Uterus (tissue), 2 donors: ENCODE results near the gene COL27A1.

Source experiments
- CTCF ChIP-seq, 4 experiments: fragments of 200-600 bp in 2 of 4; fragments of 450-650 bp in 2 of 4; sonication (generic) in 2 of 4; IDR thresholded peaks; one replicate each; pipeline ENCODE4 v1.5.1; 2016 to 2019; ENCODE audit warnings: antibody characterized with exemption in 4 of 4, mild to moderate bottlenecking in 2 of 4, moderate library complexity in 1 of 4
- POLR2A ChIP-seq, 2 donors: fragments of 450-650 bp; IDR thresholded peaks; one replicate each; pipeline ENCODE4 v1.6.1; 2016; ENCODE audit warnings: antibody characterized with exemption in 2 of 2, mild to moderate bottlenecking in 1 of 2, moderate library complexity in 1 of 2

GRCh38 chr9:114223564-114224246, 68.4 kb downstream of the COL27A1 start:
- no peak for TF ChIP-seq CTCF (IDR thresholded peaks at IDR 0.05)
- TF ChIP-seq POLR2A (IDR thresholded peaks at IDR 0.05): no peak
